IMR-90 (cell line): ENCODE results near the gene ADCYAP1R1.

ENCODE experiments used
- CTCF ChIP-seq: conservative IDR thresholded peaks from 2 replicates; pipeline ENCODE4 v1.5.1; 2012; ENCODE audit warnings: mild to moderate bottlenecking, low read depth, low read length, improper control_type of control experiment
- ELK1 ChIP-seq: fragments of 150-350 bp; IDR thresholded peaks from 2 replicates; pipeline ENCODE4 v1.6.1; 2016; ENCODE audit warnings: low read depth, mild to moderate bottlenecking, low read length, moderate library complexity, borderline replicate concordance

GRCh38 chr7:31096198-31096876 lies 44.2 kb downstream of the ADCYAP1R1 start:
- TF ChIP-seq ELK1 (no peak), CTCF (no peak)
